Epidermal melanocyte (primary cell): ENCODE data around the gene TAF3.

Experiments used
- DNase-seq: peaks from one replicate; pipeline ENCODE4 v3.0.0; 2011; ENCODE audit warnings: low spot score; ENCODE audit not compliant: insufficient read length

TAF3 gene

GRCh38 chr10:8032558-8032957 lies 214.3 kb downstream of the TAF3 start:
- DNase-seq: no peak

GRCh38 chr10:8033812-8034465 lies 215.6 kb downstream of the TAF3 start:
- no peak for DNase-seq

- DNase-seq: no peak
Measured at GRCh38 chr10:8034466-8035005, 216.2 kb downstream of the TAF3 start.

GRCh38 chr10:8035006-8035640 lies 216.8 kb downstream of the TAF3 start:
- DNase-seq: no peak

- no peak for DNase-seq
Measured at GRCh38 chr10:8035641-8036470, 217.6 kb downstream of the TAF3 start.

DNA sequence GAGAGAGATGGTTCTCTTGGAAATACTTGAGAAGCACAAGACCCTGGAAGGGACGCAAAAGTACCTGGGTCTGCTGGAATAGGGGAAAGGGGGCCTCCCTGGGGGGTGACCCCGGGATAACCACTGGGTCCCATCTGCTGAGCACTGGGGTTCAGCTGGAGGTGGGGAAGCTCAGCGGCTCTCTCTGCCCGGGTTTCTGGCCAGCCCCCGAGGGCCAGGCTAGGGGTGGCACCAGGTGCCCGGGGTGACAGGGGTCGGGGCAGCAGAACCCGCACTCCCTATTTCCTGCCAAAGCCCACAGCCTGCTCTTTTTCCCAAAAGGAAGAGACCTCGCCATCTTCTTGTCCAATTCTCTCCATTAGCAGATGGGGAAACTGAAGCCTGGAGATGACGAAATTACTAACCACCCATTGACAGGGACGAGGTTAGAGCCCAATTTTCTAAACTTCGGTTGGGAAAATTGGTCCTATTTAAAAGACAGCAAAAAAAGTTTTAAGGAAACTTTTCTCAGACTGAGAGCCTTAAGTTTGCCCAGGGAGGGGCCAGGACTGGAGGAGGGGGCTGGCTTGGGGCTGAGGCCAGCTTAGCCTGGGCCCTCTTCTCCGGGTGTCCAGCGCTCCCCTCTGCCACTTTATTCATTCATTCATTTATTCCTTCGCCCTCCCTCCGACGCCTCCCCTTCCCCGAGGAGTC lies 218.3 kb downstream of the TAF3 start:
- DNase-seq: no peak

GRCh38 chr10:8037199-8037801 lies 219.0 kb downstream of the TAF3 start:
- no peak for DNase-seq

DNA sequence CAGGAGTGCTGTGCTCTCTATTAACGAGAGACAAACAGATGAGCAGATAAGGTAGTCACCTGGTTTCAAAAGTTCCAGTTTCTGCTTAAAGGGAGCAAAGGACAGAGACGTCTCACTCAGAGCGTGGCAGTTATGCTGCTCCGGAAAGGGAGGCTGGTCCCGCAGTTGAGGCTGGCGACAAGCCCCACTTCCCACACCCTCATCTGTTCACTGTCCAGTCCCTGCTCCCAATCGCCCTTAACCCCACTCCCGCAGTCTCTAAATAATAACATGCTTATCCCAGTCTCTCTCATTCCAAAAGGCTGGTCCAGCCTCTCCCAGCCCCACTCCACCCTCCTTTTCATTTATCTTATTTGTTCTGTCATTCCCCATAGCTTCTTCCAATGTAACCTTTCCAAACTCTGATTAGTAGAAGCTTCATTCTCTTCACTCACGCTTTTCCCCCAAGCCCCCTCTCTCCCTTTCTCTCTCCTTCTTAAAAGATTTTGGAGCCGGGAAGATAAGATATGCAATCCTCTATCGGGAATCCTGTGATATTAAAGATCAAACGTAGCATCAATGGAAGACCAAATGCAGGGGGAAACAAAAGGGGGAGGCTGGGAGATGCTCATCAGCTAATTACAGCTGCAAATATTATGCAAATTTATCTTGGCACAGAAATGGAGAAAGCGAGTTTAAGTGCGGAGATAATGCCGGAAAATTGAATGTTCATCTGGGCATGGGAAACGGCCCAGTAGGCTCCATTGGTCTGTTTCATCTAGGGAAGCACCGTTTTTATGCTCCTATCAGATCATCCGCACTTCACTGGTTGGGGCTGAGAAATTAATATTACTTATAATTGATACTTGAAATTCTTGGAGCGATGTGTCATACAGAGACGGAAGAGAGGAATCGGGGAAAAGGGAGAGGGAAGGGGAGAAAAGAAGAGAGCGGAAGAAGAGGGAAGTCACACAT lies 219.9 kb downstream of the TAF3 start:
- no peak for DNase-seq

DNA sequence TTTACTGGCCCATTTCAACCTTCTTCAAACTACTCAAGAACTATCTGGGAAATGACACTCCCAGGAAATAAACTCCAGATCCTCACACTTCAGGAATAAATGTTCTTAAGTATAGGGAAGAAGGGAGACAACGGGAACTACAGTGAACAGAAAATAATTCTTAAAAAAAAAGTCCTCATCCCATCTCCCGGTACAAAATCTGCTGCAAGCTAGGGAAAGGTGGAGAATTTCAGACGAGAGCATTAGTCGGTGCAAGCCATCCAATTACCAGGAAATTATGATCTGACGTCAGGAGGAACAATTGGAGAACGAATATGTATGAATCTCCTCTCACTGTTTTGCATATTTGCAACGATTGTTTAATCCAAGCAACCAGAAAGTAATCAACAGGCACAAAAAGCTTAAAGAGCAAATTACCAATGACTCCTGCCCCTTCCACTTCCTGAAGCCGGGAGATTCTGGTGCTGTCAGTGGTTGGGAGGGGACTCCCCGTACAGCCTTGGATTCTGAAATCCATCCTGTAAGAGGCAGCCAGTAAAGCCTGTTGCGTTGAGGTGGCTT lies 221.1 kb downstream of the TAF3 start:
- DNase-seq: no peak

DNA sequence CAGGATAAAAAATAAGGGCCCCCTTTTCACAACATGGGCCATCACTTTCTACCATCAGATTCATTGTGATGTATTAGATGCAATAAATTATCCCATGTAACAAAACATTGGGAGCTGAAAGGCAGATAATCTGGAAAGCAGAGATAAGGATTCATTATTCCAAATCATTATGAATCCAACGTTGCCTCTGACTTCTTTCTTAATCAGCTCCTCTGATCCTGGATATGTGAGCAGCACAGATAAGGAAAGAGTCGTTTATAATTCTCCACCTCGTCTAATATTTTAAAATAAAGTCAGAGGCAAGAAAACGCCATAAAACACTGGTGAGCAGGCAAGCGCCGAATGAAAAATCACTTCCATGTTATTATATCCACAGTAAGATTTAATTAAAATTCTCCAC lies 222.3 kb downstream of the TAF3 start:
- DNase-seq: no peak

DNA sequence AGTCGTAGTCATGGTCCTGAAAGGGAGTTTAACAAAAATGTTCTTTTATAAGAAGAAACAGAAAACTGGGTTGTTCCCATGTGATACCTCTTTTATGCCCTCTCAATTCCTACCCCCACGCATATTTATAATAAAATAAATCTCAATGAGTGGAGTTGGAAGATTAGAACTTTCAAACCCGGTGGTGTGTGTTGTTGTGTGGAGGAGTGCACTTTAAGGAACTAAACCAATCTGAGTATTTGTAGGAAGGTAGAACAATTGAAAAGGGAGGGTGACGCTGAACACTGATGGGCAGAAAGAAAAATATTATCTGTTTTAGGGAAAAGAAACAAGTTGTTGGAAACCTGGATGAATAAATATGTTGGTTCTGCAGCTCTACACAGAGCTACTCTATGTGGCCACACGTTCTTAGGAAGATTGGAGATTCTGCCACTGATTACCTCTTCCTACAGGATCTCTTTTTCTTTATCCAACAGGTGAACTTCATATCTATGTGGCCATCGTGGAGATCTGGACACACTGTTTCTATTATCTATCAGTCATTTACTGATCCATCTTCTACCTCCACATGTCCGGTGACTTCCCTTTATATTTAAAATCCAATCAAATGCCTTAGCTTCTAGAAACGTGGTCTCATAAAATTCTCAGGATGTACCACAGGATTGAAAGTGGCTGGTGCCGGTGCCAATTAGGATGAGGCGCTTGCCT lies 223.1 kb downstream of the TAF3 start:
- no peak for DNase-seq

DNA sequence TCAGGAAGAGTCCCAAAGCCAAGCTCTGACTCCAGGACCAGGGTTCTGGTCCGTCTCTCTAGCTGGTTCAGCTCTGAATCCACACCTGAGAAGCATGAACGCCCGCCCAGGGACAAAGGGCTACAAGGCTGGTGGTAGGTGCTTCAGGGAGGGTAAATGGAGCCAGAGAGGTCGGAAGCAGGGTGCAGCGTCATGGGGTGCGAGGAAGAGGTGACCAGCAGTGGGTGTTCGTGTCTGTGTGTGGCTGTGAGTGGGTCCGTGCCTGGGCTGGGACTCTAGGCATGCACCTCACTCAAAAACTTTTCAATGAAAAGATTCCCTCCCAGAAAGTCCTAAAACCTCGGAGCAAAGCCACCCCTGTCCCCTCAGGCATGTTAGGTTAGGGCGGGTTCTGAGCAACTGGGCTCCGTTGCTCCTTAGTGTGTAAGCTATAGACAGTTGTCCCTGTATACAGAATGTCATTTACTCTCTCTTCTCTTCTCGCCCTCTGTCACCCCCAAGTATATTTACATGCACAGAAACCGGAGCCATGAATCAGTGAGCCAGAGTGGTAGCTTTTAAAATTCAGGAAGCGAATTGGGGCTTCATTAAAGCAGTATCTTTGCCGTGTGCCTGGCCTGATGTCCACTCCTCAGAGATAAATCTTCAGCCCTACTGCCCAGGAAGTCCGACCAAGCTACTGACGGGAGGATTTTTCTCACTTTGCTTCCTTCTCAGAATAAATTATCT lies 223.9 kb downstream of the TAF3 start:
- no peak for DNase-seq

GRCh38 chr10:8042721-8043568 lies 224.6 kb downstream of the TAF3 start:
- no peak for DNase-seq

DNA sequence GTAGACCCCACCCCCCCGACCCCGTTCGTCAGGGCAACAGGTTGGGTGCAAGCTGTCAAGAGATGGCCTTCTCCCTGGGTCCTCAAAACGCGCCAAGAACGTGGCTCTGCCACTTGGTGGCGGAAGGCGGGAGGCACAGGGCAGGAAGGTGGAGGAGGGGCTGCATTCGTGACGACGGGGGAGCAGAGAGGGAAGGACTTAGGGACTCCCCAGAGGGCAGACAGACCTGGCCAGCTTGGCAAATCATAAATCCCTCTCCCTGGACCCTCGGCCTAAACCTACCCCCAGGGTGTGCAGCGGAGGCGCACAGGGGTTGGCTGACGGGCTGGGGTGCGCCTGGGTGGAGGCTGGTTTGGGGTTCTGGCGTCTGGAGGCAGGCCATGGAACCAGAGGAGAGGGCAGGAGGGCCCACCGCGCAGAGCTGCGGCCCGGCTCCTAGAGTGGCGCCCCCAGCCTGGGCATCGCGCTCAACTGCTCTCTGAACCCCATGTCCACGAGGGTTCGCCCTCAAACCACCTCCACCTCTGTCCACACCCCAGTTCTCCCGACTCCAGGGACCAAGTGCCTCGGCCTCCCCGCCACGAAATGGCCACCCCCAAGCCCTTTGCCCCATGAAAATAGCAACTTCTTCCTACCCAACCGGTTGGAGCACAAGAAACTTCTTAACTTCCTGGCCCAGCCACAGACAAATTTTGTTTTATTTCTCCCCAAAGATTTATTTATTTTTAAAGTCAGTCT lies 225.4 kb downstream of the TAF3 start:
- no peak for DNase-seq

DNA sequence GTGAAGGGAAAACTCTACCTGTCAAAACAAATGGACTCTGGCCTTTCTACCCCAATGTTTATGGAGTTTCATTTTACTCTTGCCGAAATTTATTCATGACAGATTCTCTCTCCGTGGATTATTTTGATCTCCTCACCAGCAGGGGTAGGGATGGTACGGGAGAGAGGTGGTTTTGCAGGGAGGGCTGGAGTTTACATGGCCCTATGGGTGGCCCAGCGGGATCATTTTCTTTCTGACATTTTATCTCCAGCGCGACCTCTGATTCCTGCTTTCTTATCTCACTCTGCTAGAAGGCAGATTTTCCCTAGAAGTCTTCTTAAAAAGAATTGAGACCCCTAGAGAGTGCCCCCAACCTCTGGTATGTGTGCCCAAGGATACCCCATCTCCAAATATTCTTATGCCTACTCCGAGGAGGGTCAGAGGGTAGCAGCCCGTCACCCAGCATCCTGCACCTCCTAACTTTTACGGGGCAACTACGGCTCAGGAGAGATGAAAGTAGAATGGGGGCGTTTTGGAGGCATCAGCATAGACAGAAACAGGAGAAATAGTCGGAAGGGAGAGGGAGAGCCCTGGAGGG lies 226.1 kb downstream of the TAF3 start:
- DNase-seq: no peak

DNA sequence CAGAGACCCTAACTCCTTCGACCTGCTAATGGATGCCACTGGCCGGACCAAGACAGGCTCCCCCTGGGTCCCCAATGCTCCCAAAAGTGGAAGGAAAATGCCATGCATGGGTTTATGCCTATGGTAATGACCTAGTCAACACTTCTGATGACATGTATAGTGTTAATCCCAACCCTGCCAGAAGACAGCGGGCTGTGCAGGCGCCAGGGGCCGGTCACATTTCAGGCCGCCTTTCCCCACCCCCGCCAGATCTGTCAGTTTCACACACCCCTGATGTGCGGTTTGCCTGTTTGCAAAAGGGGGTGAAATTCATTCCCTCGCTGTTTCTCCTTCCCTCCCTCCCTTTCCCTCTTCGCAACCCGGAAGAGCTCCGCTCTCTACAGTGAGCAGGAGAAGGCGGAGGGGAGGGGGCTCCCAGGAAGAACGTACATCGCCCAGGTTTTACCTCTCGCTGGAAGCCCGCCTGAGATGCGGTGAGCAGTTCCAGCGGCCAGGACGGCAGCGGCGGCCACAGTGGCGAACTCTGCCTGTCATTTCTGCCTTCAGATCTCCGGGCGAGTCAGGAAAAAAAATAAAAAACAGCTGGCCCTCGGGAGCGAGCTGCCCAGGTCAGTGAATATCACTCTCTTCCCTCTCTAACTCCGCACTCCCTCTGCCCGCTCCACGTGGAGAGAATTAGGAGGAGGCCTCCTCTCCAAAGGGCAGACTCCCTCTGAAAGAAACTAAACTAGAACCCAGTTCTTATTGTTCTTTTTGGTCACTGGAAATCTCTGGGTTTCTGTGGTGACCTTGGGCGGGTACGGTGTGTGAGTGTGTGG lies 226.8 kb downstream of the TAF3 start:
- no peak for DNase-seq
